Suppressor macrophage treated with lipopolysaccharide for 4 hours (primary cell): ENCODE data around the gene UCP1.
"Not testable (repeated sequence)": the region's sequence is repeated elsewhere in the genome, so short reads cannot be mapped to it uniquely, and the experiment has no call there.

Source experiments
- DNase-seq: peaks from one replicate; pipeline ENCODE4 v3.0.0-alpha.2; 2020

UCP1 gene

GRCh38 chr4:140533951-140534480, 34.7 kb downstream of the UCP1 start:
- no peak for DNase-seq

DNA sequence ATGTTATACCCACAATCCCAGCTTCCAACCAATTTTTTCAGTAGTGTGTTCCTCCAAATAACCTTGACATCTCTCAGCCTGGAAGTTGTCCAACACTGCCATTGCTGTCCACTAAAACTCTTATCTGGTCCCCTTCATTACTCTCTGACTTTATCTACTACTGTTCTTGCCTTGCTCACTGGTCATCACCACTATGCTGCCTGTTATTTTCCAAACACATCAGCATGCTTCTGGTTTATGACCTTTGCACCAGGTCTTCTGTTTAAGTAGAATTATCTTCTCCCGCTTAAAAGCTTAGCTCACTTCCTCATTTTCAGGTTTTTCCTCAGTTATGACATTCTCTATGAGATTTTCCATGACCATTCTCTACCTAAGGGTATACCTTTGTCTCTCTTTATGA, 39.3 kb downstream of the UCP1 start:
- DNase-seq: peak; percentile 3

GRCh38 chr4:140523857-140524742, 44.7 kb downstream of the UCP1 start, which contains the start of gene ELMOD2:
Gene ELMOD2, plus strand, starts transcription at chr4:140524168. Its CDS starts 1,261 bp downstream, at chr4:140525429.
- peak; percentile 98 for DNase-seq

DNA sequence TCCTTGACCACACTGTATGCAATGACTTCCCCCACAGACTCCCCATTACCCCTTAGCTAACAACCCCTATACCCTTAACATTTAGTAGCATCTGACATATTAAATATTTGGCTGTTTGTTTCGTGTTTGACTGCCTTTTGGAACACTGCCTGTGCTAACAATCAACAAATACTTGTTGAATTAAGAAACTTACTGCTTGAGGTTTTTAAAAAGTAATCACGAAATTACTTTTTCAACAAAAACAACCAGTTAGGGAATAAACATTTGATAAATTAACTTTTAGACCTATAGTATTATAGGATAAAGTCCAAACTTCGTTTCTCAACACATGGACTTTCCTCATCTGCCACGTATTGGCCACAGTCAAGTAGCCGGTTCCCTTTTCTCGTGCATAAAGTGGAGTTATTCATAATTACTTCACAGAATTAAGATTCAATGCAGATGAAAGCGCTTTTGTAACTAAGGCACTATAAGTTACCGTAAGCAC, 45.3 kb downstream of the UCP1 start:
- DNase-seq: no peak

DNA sequence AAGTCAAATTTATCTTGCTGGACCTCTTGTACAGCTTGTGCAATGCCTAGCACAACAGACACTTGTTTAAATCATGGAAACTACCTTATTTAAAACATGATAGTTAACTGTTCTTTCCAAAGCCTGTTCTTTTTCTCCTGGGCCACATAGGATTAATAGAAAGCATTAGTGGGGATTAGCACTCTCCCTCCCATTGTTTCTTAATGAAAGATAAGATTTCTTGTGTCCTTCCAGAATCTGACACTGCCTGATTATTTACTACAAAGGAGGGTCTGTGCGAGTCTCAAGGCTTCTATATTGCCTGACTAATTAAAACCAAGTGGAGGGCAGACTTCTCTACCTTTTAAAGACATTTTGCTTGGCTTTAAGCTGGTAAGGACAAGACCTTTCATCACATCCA, 53.3 kb downstream of the UCP1 start:
- DNase-seq: no peak

GRCh38 chr4:140513765-140514164, 55.0 kb downstream of the UCP1 start:
- not testable (repeated sequence) for DNase-seq
